Caco-2 (cell line): ENCODE data around the gene KIF1A. TPM values are rescaled to one million over a fixed set of nuclear protein-coding genes. Genes with fewer than 3 reads are reported as not detected.

Source experiments
- BruUV-seq: library from RNA; stranded (reverse); fragments of 400-500 nt; replicated peaks from 2 replicates; lab custom pipeline; 2021; lab: Mats Ljungman, UMichigan
- CTCF ChIA-PET: fragments of 300-600 bp; sonication (Branson Sonifier 250); formaldehyde crosslinking; loops from one replicate; lab custom pipeline; 2022; ENCODE audit warnings: antibody characterized with exemption; lab: Charles Lee
- POLR2A ChIA-PET: fragments of 300-600 bp; sonication (Branson Sonifier 250); formaldehyde crosslinking; loops from one replicate; lab custom pipeline; 2022; ENCODE audit warnings: antibody characterized with exemption; lab: Charles Lee
- DNase-seq, 2 experiments: peaks; one replicate each; pipeline versions ENCODE4 v3.0.0 to v3.0.0-alpha.2; 2020 to 2022
- H3K27me3 ChIP-seq: replicated peaks from 2 replicates; pipeline ENCODE4 v1.6.0; 2011; ENCODE audit warnings: low read length; ENCODE audit not compliant: control insufficient read depth, insufficient read depth
- H3K36me3 ChIP-seq: 2 replicates; pipeline ENCODE4 v1.5.1; 2011; ENCODE audit warnings: low read length; ENCODE audit not compliant: control insufficient read depth, insufficient read depth
- H3K4me1 ChIP-seq: fragments of 250-450 bp; sonication (Bioruptor Pico); 2 replicates; pipeline ENCODE4 v1.5.1; 2020; ENCODE audit warnings: mild to moderate bottlenecking
- H3K4me3 ChIP-seq: 2 replicates; pipeline ENCODE4 v1.5.1; 2011; ENCODE audit warnings: low read depth, mild to moderate bottlenecking, control low read depth, low read length
- H3K9me3 ChIP-seq: fragments of 250-450 bp; sonication (Bioruptor Pico); 2 replicates; pipeline ENCODE4 v1.5.1; 2020; ENCODE audit warnings: mild to moderate bottlenecking, moderate library complexity
- H3K27ac Mint-ChIP-seq: one replicate; pipeline ENCODE4 v1.8.0; 2022; ENCODE audit warnings: mixed read lengths; ENCODE audit not compliant: unreplicated experiment
- H3K27me3 Mint-ChIP-seq: one replicate; pipeline ENCODE4 v1.8.0; 2022; ENCODE audit warnings: mixed read lengths; ENCODE audit not compliant: insufficient read depth, unreplicated experiment
- H3K36me3 Mint-ChIP-seq: one replicate; pipeline ENCODE4 v1.8.0; 2022; ENCODE audit warnings: mild to moderate bottlenecking, mixed read lengths; ENCODE audit not compliant: insufficient read depth, unreplicated experiment
- H3K4me1 Mint-ChIP-seq: one replicate; pipeline ENCODE4 v1.8.0; 2022; ENCODE audit warnings: low read depth, mixed read lengths; ENCODE audit not compliant: unreplicated experiment
- H3K4me3 Mint-ChIP-seq: one replicate; pipeline ENCODE4 v1.8.0; 2022; ENCODE audit warnings: mild to moderate bottlenecking, moderate library complexity, mixed read lengths; ENCODE audit not compliant: unreplicated experiment
- H3K9me3 Mint-ChIP-seq: one replicate; pipeline ENCODE4 v1.8.0; 2022; ENCODE audit warnings: mixed read lengths; ENCODE audit not compliant: unreplicated experiment
- CTCF ChIP-seq, 2 experiments: fragments of 200-600 bp in 1 of 2; IDR thresholded peaks; 1 replicate in 1 of 2; 2 replicates in 1 of 2; pipeline versions ENCODE4 v1.5.1 to v1.8.0; 2011 to 2022; ENCODE audit warnings: antibody characterized with exemption in 1 of 2, control low read depth in 1 of 2, inconsistent platforms in 1 of 2, low read depth in 1 of 2, low read length in 1 of 2, mild to moderate bottlenecking in 1 of 2, moderate library complexity in 1 of 2; ENCODE audit not compliant: insufficient read depth in 1 of 2, severe bottlenecking in 1 of 2, unreplicated experiment in 1 of 2
- intact Hi-C: fragments of 100-400 bp; cut with micrococcal nuclease; formaldehyde crosslinking; loops from one replicate; pipeline ENCODE4 v1.10.0; 2022; ENCODE audit not compliant: unreplicated experiment
- total RNA-seq: library from RNA; stranded (reverse); gene quantifications from 2 replicates; pipeline ENCODE4 v1.2.3, GENCODE V29; 2022

Gene KIF1A
- total RNA-seq, 1 experiment from 2014 or later = 33.1 TPM

GRCh38 chr2:240777456-240778212 lies 42.4 kb downstream of the KIF1A start:
- Mint-ChIP-seq H3K9me3 (no peaks in the 10 kb centered on the region), H3K4me3 (no peak overlapping the region), H3K36me3 (no peaks in the 10 kb centered on the region), H3K4me1 (no peaks in the 10 kb centered on the region), H3K27me3 (no peaks in the 10 kb centered on the region), H3K27ac (no peak overlapping the region)
- intact Hi-C loops = no loop called here
- ChIA-PET POLR2A (no interaction called here), CTCF (no interaction called here)
- no peaks in the 10 kb centered on the region for H3K36me3 ChIP-seq
- no peak overlapping the region for H3K4me3 ChIP-seq
- no peaks in the 10 kb centered on the region for H3K9me3 ChIP-seq
- H3K4me1 ChIP-seq = no peaks in the 10 kb centered on the region
- H3K27me3 ChIP-seq = no peaks in the 10 kb centered on the region
- DNase-seq = no peak
- no TSS peak for BruUV-seq
- no peak for TF ChIP-seq CTCF (IDR thresholded peaks at IDR 0.05; ENCODE audit: insufficient read depth in 1 of 2, low read depth in 1 of 2, low read length in 1 of 2, severe bottlenecking in 1 of 2, unreplicated experiment in 1 of 2)

GRCh38 chr2:240775905-240776304 lies 44.1 kb downstream of the KIF1A start:
- no peak overlapping the region for H3K27ac Mint-ChIP-seq
- intact Hi-C loops = no loop called here
- CTCF ChIA-PET = no interaction called here
- H3K9me3 Mint-ChIP-seq = no peaks in the 10 kb centered on the region
- DNase-seq = no peak
- Histone ChIP-seq H3K27me3 (no peaks in the 10 kb centered on the region), H3K4me1 (no peaks in the 10 kb centered on the region), H3K36me3 (no peaks in the 10 kb centered on the region), H3K9me3 (no peaks in the 10 kb centered on the region), H3K4me3 (no peak overlapping the region)
- no peaks in the 10 kb centered on the region for H3K27me3 Mint-ChIP-seq
- no peaks in the 10 kb centered on the region for H3K4me1 Mint-ChIP-seq
- POLR2A ChIA-PET = no interaction called here
- H3K36me3 Mint-ChIP-seq = no peaks in the 10 kb centered on the region
- TF ChIP-seq CTCF (IDR thresholded peaks at IDR 0.05; ENCODE audit: insufficient read depth in 1 of 2, low read depth in 1 of 2, low read length in 1 of 2, severe bottlenecking in 1 of 2, unreplicated experiment in 1 of 2) = no peak
- no TSS peak for BruUV-seq
- no peak overlapping the region for H3K4me3 Mint-ChIP-seq

- Histone ChIP-seq H3K36me3 (no peaks in the 10 kb centered on the region), H3K4me3 (no peak overlapping the region), H3K9me3 (no peaks in the 10 kb centered on the region), H3K27me3 (no peaks in the 10 kb centered on the region), H3K4me1 (no peaks in the 10 kb centered on the region)
- Mint-ChIP-seq H3K4me3 (no peak overlapping the region), H3K27ac (no peak overlapping the region), H3K27me3 (no peaks in the 10 kb centered on the region), H3K36me3 (no peaks in the 10 kb centered on the region), H3K9me3 (no peaks in the 10 kb centered on the region), H3K4me1 (no peaks in the 10 kb centered on the region)
- ChIA-PET CTCF (no interaction called here), POLR2A (no interaction called here)
- intact Hi-C loops = no loop called here
- no peak for DNase-seq
- no TSS peak for BruUV-seq
- TF ChIP-seq CTCF (IDR thresholded peaks at IDR 0.05; ENCODE audit: insufficient read depth in 1 of 2, low read depth in 1 of 2, low read length in 1 of 2, severe bottlenecking in 1 of 2, unreplicated experiment in 1 of 2) = no peak
These were observed 45.2 kb downstream of the KIF1A start for GRCh38 chr2:240774856-240775255.
